HG03521 (cell line): ENCODE results near the gene PFN2.

Source experiments
- ATAC-seq: cut with Tn5 transposase; IDR thresholded peaks from one replicate; pipeline ENCODE4 v1.9.1; 2021; ENCODE audit warnings: mild to moderate bottlenecking, moderate library complexity; ENCODE audit not compliant: unreplicated experiment

Gene PFN2

GRCh38 chr3:149933008-149933407 is 37.7 kb downstream of the PFN2 start:
- ATAC-seq: no peak

GRCh38 chr3:149920119-149920518 is 50.6 kb downstream of the PFN2 start:
- ATAC-seq: no peak

GRCh38 chr3:149919509-149919908 is 51.2 kb downstream of the PFN2 start:
- no peak for ATAC-seq

- no peak for ATAC-seq
Observed at GRCh38 chr3:149917124-149917667, 53.5 kb downstream of the PFN2 start.
